GM18511 (cell line): ENCODE data around the gene CREBZF.
"Not testable (repeated sequence)": the region's sequence is repeated elsewhere in the genome, so short reads cannot be mapped to it uniquely, and the experiment has no call there.

Experiments used
- ATAC-seq: cut with Tn5 transposase; IDR thresholded peaks from one replicate; pipeline ENCODE4 v1.9.1; 2021; ENCODE audit warnings: mild to moderate bottlenecking, moderate library complexity; ENCODE audit not compliant: unreplicated experiment

The CREBZF gene

DNA sequence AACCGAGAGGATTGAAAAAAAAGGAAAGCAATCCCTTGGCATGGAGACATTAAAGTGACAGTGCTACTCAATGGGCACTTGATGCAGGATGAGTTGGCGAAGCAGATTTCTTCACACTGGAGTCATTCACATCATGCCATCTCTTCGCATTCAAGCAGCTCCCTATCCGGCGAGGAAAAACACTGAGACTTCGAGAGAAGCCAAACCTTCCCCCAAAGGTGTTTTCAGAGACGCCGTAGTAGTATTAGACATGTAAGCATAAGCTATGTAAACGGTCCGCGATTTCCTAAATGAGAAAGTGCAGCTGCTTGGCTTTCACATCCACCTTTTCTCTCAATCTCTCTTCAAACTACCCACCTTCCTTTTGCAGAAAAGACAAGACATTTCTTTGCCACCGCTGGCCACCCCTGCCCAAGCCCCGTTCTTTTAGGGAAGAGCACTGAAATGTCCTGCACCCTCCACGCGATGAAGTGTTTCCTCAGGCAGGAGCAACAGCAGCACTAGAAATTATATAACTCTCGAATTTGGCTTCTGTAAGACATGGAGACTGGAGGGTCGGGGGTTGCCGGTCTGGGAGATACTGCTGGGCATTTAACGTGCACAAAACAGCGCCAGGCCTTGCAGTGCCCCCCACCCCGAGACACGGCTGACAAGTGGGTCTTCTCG lies 37.5 kb downstream of the CREBZF start, which contains the start of gene DLG2:
DLG2 (minus strand) TSS at position 13 of the 666 bp plus-strand sequence.
- ATAC-seq, result peak; percentile 2

GRCh38 chr11:85626496-85626895 lies 38.4 kb downstream of the CREBZF start:
- ATAC-seq, result no peak

DNA sequence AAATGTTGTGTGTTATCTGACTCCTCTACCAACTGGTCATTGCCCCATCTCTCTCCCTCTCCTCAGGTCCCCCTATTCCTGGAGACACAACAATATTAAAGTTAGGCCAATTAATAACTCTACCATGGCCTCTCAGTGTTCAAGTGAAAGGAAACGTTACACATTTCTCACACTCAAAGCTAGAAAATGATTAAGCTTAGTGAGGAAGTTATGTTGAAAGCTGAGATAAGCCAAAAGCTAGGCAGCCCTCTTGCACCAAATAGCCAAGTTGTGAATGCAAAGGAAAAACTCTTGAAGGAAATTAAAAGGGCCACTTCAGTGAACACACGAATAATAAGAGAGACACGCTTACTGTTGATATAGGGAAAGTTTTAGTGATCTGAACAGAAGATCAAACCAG lies 44.7 kb downstream of the CREBZF start:
- ATAC-seq, result no peak

- ATAC-seq, result no peak
Observed at GRCh38 chr11:85619499-85619898, 45.4 kb downstream of the CREBZF start.

DNA sequence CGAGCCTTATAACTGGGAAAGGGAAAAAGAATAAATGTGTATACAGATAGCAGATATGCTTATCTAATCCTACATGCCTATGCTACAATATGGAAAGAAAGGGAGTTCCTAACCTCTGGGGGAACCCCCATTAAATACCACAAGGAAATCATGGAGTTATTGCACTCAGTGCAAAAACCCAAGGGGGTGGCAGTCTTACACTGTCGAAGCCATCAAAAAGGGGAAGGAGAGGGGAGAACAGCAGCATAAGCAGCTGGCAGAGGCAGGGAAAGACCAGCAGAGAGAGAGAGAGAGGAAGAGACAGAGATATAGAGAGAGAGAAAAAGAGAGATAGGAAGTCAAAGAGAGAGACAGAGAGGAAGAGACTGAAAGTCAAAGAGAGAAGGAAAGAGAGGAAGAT lies 53.3 kb downstream of the CREBZF start:
- not testable (repeated sequence) for ATAC-seq
